KOPT-K1 (cell line): ENCODE data around the gene NSMCE1.

Source experiments
- H3K27ac ChIP-seq: fragments of 200-600 bp; sonication (generic); 2 replicates; pipeline ENCODE4 v1.5.1; 2016; ENCODE audit warnings: antibody characterized with exemption, mild to moderate bottlenecking, low read depth, low read length; ENCODE audit not compliant: poor library complexity, severe bottlenecking
- H3K36me3 ChIP-seq: fragments of 200-600 bp; sonication (generic); 2 replicates; pipeline ENCODE4 v1.5.1; 2017; ENCODE audit warnings: antibody characterized with exemption, mild to moderate bottlenecking, low read length, moderate library complexity; ENCODE audit not compliant: insufficient read depth
- H3K9me3 ChIP-seq: fragments of 200-600 bp; sonication (generic); 2 replicates; pipeline ENCODE4 v1.5.1; 2017; ENCODE audit warnings: antibody characterized with exemption, low read length, mild to moderate bottlenecking; ENCODE audit not compliant: insufficient read depth, poor library complexity, severe bottlenecking

NSMCE1 gene

DNA sequence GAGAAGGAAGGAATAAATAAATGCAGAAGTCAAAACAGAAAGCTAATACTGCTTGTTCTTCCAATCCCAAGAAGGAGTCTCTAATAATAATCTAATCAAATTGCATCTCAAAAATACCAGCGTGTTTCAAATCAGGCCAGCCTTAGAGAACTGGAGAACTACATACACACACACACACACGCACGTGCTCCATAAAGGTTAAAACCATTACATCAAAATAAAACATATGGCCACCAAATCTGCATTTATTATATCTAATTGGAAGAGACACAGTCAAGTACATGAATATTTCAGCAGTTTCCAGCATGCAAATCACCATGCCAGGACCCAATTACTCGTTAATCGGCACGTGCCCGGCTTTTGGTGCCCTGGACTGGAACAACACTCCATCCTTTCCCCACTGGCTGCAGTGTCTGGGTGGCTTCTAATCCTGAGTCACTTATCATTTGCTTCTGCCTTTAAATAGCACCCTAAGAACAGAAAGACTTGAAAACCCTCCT, 85.6 kb downstream of the NSMCE1 start:
- Histone ChIP-seq H3K27ac (no peak overlapping the region), H3K36me3 (no peaks in the 10 kb centered on the region)

DNA sequence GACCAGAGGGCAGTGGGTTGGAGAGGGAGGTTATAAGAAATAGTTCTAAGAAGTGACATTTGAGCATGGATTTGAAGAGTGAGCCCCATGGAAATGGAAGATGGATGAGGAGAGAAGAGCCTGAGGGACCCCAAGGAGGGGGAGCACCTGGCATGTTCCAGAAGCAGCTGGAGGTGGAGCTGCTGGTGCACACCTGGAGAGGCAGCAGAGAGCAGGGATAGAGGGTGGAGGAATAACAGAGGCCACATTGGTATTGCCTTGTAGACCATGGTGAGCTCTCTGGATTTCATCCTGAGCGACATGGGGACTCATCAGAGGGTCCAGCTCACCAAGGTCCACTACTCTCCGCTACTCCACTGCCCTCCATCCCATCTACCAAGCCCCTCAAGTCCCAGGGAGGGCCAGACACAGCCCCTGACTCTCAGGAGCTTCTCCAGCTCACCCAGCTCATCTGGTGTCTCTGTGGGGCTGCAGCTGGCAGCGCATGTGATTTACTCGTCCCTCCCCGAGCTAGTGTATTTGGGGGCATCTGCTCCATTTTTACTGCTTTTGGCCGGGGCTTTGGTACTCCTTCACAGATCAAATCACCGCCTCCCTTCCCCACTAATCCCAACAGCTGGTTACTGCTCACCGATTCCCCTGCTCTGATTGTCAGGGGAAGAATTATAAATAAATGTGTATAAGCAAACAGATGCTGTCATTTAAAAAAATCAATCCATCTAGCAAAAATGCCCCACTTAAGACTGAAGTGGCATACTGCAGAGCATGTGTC, 87.4 kb downstream of the NSMCE1 start:
- Histone ChIP-seq H3K27ac (no peak overlapping the region), H3K36me3 (no peaks in the 10 kb centered on the region), H3K9me3 (no peaks in the 10 kb centered on the region)

More for the DNA sequence above, 85.6 kb downstream of the NSMCE1 start:
- H3K9me3 ChIP-seq = no peaks in the 10 kb centered on the region

DNA sequence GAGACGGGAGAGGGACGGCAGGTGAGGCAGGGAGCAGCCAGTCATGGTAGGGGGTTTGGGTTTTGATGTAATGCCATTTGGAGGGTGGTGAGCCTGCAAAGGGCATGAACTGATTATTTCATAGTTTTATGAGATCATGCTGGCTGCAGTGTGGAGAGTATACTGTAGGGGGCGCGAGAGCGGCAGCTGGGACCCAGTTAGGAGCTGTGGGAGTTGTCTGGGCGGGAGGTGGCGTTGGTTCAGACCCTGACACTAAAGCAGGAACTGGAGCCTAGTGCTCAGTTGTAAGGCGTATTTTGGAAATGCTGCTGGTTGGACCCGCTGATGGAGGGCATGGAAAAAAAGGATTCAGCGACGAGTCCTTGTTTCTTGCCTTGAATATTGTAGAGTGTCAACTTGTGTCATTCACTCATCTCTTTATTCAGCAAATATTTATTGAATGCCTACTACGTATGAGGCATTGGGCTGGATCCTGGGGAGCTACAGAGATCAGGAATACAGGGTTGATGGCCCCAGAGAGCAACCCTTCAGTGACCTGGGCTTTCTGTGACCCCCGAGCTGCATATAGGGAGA, 89.0 kb downstream of the NSMCE1 start:
- no peaks in the 10 kb centered on the region for H3K9me3 ChIP-seq
- no peaks in the 10 kb centered on the region for H3K36me3 ChIP-seq
- peak overlapping the region; percentile 55 for H3K27ac ChIP-seq

DNA sequence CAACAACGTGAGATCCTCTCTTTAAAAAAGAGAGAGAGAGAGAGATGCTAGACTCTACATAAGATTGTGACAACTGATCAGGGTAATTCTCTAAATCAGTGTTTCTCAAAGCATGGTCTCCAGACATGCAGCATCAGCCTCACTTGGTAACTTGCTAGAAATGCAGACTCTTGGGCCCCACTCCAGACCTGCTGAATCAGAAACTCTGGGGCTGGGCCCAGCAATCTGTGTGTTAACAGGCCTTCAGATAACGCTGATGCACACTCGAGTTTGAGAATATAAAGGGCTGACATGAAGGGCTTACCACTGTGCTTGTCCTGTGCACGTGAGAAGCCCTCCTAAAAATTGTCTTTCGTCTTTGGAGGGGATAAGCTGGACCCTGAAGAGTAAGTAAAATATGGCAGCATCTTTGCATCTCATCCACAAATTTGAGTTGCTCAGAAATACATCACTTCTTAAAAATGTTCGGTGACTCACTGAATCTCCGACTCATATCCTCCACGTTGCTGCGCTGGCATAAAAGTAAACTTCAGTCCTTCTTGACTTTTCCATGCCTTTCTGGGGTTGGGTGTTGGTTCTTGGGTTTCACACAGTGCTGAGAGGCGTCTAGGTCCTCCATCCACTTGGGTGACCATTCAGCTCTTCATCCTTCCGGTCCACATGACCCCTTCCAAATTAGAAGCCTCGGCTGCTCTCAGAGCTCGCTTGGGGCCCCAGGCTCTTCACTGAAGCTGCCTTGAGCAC, 91.4 kb downstream of the NSMCE1 start:
- no peaks in the 10 kb centered on the region for H3K36me3 ChIP-seq
- H3K9me3 ChIP-seq = no peaks in the 10 kb centered on the region
- H3K27ac ChIP-seq = peak overlapping the region; percentile 7

DNA sequence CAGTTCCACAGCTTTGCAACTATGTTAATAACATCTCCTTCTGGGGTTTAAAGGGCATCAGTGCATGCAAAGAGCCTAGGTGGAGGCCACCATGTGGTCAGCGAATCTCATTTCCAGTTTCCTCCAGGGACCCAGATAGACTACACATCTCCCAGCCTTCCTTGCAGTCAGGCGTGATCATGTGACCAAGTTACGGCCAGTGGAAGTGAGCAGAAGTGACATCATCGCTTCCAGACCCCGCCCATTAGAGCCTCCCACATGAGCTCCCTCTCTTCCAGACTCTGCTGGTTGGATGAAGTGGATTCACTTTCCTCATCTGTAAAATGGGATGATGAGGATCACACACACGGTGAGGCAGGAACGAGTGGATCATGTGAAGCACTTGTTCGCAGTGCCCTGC, 92.7 kb downstream of the NSMCE1 start:
- Histone ChIP-seq H3K9me3 (no peaks in the 10 kb centered on the region), H3K36me3 (no peaks in the 10 kb centered on the region), H3K27ac (peak overlapping the region; percentile 74)
